Suppressor macrophage (primary cell): ENCODE measurements around the gene C16orf95.
A peak's percentile ranks its signal among the peaks of the same experiment; 100 is the strongest.
"Not testable (repeated sequence)": the region's sequence is repeated elsewhere in the genome, so short reads cannot be mapped to it uniquely, and the experiment has no call there.

Experiments
- DNase-seq, 4 experiments: peaks; one replicate each; pipeline ENCODE4 v3.0.0-alpha.2; 2020 to 2022

C16orf95 gene

DNA sequence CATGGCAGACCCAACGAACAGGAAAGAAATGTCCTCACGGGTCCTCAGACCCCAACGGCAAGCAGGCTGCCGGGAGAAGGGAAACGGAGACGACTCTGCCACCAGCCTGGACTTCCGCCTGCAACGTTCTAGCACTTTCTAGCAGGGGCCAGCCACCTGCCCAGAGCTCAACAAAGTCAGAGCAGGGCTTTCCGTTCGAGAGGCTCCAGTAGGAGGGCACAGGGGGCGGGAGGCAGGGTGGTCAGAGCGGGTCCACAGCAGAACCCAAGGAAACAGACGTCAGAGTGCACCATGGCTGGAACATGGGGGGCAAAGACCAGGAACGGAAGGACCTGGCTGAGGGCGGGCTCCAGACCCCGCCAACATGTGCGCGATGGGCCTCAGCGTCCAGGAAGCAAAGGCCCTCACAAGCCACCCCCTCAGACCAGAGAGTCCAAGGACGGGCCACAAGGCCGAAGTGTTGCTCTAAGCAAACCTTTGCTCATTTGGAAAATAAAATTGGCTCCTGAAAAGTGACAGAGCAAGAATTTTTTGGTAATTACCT lies 29.4 kb upstream of the C16orf95 start:
- no peak for DNase-seq

DNA sequence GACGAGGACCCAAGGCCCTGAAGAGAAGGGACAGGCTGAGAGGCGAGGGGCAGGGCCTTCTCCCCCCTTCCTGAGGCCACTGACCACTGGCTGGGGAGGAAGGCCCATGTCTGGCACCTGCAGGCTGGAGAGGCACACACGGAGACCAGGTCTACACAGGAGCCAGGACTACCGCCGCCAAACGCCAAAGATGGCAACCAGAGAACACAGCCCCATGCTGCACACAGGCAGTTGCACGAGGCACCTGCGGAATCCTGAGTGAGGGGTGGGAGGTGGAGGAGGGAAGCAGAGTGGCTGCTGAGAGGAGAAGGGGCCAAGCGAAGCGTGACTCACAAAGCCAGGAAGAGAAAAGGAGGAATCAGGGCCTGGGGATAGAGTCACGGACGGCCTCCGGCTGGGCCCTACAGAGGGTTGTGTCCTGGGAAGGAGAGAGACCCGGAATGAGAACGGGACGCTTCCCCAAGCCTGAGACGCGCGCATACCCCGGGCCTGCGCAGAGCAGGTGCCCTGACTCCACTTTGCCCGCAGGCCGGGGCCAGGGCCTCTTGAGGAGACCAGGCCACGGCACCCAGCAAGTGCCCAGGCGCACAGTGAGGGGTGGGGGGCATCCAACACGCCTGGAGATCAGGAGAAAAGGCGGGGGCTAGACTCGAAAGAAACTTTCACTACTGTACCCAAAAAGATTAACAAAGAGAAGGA lies 28.7 kb upstream of the C16orf95 start:
- DNase-seq = no peak

GRCh38 chr16:87344931-87345631 lies 27.9 kb upstream of the C16orf95 start:
- DNase-seq = no peak

- no peak for DNase-seq
Observed at GRCh38 chr16:87344165-87344930, 27.2 kb upstream of the C16orf95 start.

- no peak for DNase-seq
Observed at GRCh38 chr16:87343753-87344050, 26.5 kb upstream of the C16orf95 start.

- DNase-seq = no peak
Observed at GRCh38 chr16:87342978-87343752, 26.0 kb upstream of the C16orf95 start.

DNA sequence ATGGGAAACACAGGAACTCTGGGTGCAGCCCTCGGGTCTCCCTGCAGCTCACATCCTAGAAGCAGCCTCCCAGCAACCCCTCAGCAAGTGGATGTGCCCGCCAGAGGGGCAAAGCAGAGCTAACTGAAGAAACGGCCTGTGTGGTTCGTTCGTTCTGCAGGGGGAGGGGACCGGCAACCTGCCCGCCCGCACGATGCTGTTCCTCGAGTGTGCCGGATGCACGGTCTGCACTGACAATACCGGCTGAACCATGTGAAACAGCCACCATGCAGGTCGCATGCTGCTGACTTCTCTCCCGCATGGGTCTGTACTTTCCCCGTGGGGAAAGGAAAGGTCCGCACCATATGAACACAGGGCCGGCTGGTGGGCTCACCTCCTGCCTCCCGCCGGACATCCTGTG lies 25.3 kb upstream of the C16orf95 start:
- no peak for DNase-seq

- no peak for DNase-seq
Observed at GRCh38 chr16:87340198-87340597, 23.0 kb upstream of the C16orf95 start.

GRCh38 chr16:87339724-87340105 lies 22.5 kb upstream of the C16orf95 start:
- not testable (repeated sequence) for DNase-seq

DNA sequence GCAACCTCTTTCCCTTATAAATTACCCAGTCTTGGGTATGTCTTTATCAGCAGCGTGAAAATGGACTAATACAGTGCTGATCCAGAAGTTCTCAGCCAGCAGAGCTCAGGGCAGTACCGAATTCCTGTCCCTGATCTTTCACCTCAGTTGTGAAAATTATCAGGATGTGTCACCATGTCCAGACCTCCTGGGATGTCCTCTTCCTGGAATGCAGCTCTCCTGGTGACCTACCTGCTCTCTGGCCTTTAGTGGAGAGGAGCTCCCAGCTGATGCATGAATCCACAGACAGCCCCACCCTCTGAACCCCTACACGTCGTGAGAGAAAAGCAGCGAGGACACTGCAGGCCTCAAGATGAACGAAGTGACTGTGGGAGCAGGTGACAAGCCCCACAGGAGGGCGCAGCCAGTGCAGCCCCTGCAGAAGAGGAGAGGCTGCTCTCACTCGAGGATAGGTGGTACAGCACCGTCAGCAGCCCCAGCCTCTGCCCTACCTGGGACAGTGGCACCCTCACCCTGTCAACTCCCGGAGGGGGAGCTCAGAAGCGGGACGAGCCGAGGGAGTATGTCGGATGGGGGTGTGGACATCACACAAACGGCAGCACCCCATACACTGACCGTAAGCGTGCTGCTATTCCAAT lies 22.0 kb upstream of the C16orf95 start:
- no peak for DNase-seq

DNA sequence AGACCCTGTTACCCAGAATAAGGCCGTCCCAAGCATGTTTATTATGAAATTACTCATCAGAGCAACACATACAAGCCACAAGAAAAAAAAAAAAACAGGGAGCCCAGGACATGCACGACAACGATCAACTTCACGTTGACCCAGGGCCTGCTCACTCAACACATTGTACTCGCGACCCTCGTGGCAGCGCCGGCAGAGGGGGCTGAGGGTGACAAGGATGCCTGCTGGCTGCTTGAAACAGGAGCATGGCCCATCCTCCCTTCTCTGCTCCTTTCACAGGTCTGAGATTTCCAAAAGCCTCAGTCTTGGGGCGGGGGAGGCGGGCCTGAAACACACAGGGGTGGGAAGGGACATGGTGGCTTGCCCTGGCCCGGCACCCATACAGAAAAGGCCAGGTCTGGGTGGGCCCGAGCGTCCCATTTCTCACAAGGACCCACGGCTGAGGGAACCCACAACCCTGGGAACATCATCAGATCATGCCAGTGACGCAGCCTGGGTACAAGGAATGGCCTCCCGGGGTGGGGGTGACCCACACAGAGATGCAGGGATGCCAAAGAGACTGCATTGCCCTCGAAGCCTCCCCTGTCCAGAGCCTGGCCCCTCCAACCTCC lies 21.1 kb upstream of the C16orf95 start:
- DNase-seq = no peak

- peak in 1 of 4 experiments; percentile 4 for DNase-seq
Observed at GRCh38 chr16:87337262-87337771, 20.1 kb upstream of the C16orf95 start.

- DNase-seq = peak in 1 of 4 experiments; percentile 17
Observed at GRCh38 chr16:87336434-87337240, 19.4 kb upstream of the C16orf95 start.

DNA sequence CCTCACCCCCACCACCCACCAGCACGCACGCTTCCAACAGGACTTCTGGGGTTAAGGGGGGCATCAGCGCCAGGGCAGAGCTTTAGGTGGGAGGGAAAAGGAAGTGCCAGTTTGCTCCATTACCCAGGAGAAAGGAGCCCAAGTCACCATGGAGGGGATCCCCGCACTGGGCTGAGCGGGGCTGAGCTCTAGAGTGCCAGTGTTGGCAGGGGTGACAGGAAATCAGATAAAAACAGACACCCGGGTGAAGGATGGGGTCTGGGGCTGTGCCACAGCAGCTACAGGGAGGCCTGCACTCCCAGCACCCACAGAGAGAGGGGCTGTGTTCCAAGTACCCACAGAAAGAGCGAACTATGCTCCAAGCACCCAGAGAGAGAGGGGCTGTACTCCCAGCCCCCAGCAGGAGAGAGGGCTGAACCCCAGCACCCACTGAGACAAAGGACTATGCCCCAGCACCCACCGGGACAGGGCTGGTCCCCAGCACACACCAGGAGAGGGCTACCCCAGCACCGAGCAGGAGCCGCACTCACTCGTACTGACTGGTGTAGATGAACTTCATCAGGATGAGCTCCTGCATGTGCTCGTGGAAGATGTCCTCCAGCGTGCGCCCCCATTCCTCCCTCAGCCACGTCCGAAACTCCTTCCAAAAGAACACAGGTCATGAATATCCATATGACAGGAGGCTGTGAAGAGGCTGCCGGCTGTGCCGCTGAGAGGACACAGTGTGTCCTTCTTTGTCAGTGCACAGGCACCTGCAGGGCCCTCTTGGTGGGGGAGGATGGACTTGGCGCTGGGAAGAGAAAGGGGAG lies 18.6 kb upstream of the C16orf95 start:
- no peak for DNase-seq

DNA sequence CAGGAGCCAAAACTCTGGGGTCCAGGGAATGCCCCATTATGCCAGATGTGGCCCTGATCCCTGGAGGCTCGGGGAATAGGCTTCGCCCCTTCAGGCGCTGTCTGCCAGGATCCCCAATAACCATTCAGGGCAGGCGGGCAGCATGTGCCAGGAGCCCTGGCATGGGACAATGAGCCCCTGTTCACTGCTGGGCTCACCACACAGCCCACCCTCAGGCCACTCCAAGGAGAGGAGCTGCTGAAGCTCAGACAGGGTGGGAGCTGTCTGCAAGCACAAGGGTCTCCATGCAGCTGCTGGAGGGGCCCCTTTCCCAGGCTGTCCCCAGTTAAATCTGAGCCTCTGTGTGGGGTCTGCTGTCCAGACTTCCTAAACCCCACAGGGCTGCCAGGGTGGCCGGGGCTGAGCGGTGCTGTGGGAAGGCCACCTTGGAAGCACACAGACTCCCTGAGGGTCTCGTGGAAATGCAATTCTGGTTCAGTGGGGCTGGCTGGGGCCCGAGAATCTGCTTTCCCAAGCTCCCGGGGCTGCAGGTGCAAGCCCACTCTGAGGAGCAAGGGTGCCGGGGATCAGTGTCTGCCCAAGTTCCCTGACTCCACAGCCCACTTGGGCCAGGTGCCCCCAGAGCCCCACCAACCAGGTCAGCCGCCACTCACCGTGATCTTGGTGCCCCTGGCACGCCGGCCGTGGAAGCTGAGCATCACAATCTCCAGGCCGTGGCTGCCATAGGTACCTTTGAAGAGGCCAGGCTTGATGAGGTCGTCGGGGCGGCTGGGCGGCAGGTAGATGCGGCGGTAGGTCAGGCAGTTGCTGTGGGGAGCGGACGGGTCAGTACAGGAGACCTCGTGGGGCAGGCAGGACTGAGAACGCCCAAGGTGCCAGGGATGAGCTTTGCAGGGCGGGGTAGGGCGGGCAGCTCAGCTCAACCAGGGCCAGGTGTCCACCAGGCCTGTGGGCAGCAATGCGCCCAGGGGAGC lies 17.7 kb upstream of the C16orf95 start:
- DNase-seq = no peak

GRCh38 chr16:87333581-87334331 lies 16.6 kb upstream of the C16orf95 start:
- no peak for DNase-seq

DNA sequence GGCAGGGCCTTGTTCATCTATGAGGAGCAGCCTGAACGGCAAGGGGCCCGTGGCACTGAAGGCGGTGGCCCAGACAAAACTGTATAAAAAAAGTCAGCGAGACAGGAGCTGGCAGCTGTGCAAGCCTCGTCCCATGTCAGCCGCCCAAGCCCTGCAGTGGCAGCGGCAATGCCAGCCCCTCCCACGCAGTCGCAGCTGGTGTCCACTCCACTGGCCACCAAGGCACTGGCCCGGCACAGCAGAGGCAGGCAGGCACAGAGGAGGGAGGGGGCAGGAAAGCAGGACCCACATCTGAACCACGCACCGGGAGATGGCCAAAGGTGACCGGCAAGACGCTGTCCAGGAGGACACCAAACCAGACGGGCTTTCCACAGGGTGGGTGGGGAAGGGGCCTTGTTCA lies 15.9 kb upstream of the C16orf95 start:
- no peak for DNase-seq

DNA sequence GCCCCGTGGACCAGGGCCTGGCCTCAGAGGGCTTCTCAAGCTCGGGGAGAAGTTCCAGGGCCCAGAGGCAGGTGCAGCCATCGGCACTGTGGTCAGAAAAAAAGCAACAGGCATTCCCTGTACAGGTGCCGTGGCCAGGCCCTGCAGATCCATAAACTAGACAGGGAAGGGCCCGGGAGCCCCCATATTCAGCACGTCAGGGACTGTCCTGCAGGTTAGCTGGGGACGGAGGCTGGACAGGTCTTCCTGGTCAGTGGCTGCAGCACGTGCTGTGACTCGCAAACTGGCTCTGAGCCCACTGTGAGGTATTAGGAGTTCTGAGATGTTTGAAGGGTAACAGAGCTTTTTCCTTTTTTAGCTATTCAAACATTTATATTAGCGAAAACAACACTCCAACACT lies 15.0 kb upstream of the C16orf95 start:
- DNase-seq = no peak
